ENCODE results near the gene DNM3.

Gene DNM3

DNA sequence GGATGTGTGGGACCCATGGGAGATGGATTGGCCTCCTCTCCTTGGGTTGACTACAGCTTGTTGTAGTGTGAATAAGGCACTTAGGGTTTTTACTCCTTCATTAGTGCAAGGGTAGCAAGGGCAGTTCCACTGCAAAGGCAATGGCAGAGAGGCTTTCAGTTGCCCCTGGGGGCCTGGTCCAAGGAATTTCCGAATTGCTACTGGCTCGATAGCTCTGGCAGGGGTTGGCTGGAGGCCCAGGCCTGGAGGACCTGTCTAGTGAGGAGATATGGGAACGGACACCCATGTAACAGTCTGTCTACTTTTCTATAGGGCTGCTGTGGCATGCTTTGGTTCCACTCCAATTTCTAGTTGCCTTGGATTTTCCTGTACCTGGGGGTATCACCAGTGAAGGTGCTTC lies 360.3 kb downstream of the DNM3 start:
- DNase-seq: no peak

DNA sequence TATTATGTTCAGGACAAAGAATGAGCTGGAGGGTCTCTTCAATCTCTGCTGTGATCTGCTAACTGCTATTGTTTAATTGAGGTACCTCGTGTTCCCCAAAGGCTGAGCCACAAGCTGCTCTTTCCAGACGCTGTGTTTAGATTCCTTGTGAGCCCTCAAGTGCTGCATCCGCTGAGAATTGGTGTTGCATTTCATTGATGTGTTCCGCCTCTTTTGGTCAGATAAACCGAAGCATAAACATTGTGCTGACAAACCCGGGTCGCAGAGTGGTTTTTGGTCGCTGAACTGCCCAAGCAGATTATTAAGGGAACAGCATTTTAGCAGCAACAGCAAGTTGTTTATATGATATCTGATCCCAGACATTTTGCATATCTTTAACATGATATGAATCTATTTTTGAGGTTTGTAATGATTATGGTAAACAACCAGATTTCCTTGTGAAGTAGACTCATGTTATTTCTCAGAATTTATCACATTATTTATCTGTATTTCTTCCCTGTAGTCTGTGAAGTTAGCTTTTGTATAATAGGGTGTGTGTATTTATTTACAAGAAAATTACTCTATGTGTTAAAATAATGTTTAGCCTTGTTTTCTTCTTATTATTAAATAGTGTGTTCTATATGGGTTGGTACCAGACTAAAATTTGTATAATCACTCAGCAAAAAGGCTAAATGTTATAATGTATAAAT lies 362.0 kb downstream of the DNM3 start:
- no peak for DNase-seq

DNA sequence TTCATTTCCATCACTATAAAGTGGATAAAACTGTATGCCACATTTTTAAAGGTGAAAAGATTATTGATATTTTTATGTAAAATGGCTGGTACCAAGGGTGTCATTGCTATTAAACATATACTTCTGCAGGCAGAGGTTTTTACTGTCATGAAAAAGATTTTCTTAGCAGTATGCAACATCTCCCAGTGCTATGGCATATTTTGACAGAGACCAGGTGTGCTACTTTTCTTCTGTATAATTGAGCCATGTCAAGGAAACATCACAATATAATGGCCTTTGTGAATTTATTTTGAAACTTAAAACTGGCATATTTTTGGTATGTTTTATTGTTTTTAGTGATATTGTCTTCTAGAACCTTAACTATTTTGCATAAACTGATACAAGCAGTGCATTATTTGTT lies 362.6 kb downstream of the DNM3 start:
- DNase-seq: no peak

DNA sequence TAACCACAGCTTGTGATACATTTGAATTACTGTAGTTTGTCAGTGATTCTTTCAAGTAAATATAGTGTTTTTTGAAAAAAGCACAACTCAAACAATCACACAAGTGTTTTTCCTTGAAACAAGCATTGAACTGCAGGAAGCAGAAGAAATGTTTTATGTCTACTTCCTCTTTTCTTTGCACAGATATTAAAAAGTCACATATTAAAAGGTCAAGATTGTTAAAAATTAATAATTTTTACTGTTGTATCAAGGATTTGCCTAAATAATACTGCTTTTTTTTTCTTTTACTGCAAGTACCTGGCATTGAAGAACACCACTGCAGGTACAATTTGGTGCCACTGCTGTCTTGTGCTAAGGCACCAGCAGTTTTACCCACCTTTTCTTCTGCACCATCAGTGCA lies 365.0 kb downstream of the DNM3 start:
- DNase-seq: peak; percentile 7

DNA sequence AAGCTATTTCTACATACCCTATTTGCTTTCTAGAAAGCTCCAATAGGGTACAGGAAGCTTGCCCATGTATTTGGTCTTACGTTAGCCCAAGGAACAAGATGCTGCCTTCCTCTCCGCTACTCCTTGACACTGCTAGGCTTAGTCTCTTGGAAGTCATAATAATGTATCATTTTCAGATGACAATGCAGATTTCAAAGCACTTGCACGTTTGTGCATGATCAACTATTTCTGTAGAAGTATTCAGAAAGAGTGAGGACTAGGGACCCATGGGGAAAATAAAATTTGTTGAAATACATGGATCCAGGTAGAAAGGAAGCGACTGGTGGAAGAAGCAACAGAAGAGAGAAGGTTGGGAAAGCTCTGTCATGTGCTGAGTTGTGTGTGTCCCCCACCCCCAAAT lies 367.3 kb downstream of the DNM3 start:
- no peak for DNase-seq

DNA sequence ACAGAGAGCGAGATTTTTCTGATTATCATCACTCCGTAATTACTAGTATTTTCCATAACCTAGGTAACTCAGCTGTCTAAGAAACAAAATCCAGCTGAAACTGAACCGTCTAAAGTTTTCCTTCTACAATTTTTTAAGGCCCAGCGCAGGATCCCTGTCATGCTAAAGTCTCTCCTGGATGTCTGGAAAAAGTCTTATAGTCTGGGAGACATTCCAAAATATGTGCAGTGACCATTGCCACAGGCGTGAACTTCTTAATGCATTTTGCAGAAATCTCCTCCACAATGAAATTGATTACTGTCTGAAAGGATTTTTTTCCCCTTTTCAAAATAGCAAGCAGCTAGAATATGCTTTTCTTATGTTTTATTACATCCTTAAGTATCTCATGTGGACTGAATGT lies 369.9 kb downstream of the DNM3 start:
- DNase-seq: no peak

DNA sequence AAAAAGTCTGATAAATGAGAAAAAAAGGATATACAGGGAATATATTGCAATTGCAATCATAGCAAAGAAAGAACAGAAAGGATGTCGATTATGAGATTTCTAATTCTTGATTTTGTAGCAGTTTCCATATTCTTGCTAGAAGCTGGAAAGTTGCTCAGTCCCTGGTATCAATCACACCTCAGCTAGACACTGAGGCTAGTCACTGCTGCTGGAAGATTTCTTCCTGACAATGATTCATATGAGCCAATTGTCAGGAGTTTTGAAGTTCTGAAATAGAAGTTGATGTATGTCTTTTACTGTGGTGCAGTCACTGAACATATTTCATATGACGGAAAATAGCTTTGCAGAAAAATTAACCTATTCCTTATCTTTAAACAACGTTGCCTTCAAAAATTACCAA lies 370.8 kb downstream of the DNM3 start:
- DNase-seq: no peak

DNA sequence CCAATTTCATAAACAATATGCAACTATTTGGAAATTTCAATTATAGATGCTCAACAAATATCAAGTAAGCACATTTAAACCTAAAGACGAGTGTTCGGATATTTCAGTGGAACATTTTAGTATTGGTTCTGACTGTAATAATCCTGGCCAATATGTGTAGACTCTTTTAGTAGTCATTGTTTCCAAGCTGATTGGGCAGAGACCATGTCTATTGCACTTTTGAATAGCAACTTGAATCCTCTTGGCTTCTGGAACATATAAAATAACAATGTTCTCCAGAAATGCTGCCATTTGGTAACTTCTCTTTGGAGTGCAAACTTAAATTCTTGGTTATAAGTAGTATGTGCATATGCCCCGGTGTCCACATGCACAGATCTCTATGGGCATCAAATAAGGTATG lies 373.7 kb downstream of the DNM3 start:
- DNase-seq: no peak

DNA sequence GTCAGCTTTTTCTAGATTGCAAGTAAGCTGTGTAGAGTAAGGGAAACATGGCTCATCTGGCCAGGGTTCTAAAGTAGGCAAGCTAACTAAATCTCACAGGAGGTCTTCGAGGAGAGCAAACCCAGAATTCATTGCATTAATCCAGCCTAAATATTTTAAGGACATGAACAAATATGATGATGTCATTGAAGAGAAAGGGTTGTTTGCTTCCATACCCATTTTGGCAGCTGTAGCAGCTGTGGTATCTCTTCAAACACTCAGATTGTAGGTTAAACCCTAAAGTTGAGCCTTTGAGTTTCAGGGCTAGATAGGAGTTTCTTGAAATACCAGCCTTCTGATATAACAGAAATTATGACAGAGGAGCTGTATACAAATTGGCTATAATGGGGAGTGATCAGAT lies 378.7 kb downstream of the DNM3 start:
- DNase-seq: no peak

DNA sequence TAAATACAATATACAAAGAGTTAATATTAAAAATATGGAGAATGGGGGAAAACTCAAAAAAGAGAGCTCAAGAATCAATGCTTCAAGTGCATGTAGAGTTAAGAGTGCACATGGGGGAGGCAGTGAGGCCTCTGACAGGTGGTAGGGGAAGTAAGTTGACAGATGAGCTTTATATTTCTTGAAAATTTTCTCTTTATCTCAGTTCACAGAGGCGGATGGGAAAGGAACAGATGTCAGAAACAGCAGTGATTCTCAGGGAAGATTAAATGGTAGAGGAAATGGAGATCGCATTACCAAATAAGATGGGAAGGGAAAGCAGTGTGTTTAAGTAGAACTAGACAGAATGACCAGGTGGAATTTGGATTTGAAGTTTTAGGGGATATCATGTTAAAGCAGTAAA lies 379.1 kb downstream of the DNM3 start:
- DNase-seq: no peak

DNA sequence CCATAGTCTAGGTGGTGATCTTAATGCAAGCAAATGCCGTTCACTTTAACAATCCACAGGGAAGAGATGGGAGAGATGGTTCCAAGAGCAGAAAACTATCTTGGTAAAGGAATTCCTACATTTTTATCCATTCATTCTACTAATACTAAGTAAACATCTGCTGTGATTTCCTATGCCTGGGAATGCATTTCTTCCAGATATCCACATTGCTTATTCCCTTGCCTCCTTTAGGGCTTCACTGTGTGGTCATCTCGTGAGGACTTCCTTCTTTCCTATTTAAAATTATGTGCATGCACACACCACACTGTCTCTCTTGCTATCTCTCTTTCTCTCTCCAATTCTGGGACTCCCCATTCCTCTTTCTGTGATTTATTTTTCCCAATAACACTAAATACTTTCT lies 380.1 kb downstream of the DNM3 start:
- DNase-seq: no peak

DNA sequence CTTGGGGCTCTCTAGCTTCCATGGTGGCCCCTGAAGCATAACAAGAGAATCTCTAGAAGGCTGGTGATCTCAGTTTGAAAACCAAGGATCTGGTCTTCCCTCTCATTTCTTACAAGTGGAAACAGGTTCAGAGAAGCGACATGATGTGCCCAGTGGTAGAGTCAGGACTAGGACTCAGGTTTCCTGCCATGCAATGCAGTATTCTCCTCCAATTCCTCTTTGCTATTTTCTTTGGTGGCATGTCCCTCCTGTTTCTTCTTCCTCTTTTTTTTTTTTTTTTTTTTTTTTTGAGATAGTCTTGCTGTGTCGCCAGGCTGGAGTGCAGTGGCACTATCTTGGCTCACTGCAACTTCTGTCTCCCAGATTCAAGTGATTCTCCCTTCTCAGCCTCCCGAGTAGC lies 383.6 kb downstream of the DNM3 start:
- peak; percentile 65 for DNase-seq

DNA sequence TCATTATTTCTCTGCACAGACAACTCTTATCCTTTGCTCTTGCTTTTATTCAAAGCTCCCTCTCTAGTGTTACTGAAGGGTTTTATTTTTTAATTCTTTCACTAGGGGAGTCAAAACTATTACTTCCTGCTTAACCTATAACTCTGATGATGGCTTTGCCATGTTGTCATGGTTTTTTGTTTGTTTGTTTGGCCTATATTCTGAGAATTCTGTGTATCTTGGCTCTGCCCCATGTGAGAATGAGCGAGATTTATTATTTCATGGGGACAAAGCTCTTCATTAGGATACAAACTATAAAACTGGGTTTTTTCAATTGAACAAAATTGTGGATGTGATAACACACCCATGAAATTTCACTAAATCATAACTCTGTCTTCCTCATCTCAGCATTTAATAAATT lies 388.6 kb downstream of the DNM3 start:
- no peak for DNase-seq

DNA sequence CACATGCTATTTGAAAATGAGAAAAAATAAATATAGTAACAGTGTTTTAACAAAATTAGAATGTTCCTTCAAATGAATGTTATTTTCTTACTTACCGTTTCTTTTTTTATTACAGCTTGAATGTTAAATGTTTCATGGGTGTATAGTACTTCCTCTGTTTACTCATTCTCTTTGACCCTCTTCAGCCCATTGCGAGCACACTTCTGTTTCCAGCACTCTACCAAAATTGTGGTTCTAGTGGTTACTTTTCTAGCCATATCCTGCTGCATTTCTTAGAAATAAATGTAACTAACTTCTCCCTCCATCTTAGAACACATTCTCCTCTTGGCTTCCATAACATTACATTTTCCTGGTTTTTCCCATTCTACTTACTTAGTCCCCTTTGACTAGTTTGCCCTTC lies 389.2 kb downstream of the DNM3 start:
- peak; percentile 22 for DNase-seq

DNA sequence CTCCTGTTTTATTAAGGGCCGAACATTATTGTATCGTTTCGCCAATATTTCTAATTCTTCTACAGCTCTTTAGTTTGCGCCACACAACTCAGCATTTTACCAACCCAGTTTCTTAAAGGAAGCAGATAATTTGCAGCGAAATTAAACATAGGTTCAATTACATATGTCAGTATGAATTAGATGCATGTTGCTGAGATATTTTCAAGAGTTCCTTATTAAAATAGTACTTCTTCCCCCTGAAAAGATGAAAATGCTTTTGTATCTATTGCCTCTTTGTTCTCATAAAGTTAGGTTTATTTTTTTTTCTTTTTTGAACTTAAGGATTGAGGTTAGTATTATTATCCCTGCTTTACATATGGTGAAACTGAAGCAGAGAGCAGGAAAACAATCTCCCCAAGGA lies 395.7 kb downstream of the DNM3 start:
- no peak for DNase-seq

DNA sequence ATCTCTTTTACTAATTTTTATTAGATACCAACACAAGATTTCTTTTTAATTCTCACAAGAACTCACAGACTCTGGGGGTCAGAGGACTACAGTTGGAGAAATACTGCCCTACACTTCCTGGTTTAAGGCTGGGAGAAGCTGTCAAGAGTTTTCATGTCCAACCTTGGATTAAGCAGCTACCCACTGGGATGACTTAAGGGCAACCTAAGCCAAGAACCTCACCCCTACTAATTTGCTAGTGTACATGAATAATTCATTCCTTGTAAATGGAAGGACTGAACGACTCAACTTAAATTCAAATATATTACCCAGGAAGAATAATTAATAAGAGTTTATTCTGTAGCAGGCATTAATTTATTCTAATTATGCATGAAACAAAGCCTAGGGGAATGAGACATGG lies 396.9 kb downstream of the DNM3 start:
- DNase-seq: no peak

DNA sequence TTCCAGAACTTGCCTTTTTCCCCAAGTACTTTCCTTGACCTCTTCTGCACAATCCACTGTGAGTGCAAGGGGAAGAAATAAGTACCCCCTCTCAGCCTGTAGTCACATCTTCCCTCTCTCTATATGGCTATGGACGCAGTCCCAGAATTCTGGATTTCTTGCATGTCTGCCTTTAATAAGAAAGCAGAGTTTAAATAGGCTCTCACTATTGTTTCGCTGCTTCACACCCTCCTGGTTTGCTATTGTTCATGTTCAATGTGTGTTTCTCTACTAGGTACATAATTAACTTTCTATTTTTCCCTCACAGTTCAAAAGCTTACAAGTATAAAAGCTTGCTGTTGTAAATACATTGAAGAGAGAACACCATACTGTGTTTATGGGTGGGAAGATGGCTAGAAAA lies 397.7 kb downstream of the DNM3 start:
- no peak for DNase-seq

DNA sequence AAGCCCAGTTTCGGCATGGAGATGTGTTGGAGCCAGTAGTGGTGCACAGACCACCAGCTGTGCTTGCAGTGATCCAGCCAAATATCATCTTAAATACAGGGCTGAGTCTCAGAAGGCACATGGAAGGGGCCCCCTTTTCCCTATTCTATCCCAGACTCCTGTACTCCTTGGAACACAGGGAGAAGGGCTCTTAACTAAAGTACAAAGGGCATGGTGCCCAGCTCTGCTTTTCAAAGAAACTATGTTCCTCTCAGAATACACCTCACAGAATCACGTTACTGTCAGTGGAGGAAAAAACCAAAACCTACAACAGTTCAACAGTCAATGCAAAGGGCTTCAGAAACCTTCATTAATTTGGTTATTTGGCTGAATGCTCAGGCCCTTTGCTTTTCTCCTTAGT lies 398.6 kb downstream of the DNM3 start:
- no peak for DNase-seq

DNA sequence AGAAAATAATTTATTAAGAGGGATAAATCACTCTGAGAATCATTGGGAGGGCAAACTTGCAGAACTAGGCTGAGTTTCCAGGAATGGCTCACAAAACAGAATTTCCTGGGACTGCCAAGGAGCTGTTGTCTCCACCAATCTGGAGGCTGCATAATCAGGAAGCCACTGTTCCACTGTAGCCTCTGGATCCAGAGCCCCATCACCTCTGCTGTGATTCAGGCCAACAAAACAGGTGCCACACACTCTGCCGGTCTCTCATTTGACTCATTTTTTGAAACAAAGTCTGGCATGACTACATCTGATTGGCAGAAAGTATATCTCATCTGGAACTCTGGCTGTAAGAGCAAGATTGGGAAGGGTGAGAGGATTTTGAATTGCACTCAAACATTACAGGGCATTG lies 400.2 kb downstream of the DNM3 start:
- DNase-seq: no peak

DNA sequence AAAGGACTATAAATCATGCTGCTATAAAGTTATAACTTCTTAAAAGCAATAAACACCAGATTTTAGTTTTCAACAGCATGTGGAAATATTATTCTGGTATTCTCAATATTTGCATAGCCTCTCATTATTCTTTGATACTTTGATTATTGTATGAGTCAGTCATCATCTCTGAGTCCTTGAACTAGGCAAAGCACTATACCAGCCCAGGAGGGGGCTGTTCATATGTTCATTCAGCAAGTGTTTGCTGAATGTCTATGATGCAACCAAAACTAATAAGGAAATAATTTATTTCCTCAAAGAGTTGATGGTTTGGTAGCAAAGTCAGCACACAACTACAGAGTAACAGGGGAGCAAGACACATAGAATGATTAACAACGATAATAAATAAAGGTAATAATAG lies 403.6 kb downstream of the DNM3 start:
- DNase-seq: no peak

DNA sequence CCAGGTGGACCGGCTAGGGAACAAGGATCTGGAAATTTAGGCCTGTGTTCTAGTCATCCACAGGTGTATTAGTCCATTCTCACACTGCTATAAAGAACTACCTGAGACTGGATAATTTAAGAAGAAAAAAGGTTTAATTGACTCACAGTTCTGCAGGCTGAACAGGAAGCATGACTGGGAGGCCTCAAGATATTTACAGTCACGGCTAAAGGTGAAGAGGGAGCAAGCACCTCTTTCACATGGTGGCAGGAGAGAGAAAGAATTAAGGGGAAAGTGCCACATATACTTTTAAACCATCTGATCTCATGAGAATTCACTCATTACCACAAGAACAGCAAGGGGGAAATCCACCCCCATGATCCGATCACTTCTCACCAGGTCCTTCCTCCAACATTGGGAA lies 404.5 kb downstream of the DNM3 start:
- DNase-seq: no peak

DNA sequence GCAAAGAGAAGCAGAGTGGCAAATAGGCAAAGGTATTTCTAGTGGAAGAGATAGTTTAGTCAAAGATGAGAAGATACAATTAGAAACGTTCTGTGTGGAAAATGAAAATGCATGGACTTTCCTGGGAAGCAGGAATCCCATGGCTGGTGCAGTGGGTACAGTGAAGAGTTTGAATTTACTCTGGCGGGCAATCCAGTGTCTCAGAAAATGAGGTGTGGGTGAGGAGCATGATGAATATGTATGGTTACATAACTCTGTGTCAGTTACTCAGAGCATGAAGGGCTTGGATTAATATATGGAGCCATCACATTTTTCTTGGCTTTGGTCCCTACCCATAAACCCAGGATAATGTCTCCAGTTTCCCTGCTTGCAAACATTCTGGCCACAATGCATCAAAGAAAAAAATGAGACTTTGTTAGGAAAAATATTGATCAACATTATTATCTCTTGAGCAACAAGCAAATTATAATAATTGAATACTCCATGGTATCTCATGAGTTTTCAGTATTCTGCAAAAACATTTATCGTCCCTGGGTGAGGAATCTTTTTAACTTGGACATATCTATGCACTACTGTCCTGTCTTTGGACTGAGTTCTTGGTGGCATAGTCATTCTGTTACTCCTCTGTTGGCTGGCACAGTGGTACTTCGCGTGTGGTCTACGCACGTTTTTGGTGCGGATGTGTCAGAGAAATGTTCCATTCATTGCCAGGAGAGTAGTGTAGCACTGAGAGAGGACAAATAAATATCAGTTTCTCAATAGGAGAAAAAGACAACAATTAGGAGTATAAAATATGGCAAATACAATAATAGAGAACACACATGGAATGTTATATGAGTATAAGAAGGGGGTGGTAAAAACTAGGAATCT lies 405.5 kb downstream of the DNM3 start:
- no peak for DNase-seq

DNA sequence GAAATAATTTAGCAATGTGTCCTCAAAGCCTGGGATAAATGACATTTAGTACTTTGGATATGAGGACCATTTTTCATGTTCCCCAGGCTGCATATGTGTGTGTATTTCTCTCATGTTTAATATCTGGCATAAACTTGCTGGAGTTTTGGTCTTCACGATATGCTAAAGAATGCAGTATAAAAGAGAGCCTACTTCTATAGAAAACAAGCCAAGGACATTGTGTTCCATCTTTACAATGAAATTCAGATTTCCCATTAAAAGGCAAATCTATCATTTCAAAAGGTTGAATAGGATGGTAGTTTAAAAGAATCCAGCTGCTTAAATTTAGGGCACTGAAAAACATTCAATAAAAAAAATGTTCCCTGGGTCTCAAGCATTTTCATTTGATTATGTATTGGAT lies 410.2 kb downstream of the DNM3 start:
- no peak for DNase-seq

DNA sequence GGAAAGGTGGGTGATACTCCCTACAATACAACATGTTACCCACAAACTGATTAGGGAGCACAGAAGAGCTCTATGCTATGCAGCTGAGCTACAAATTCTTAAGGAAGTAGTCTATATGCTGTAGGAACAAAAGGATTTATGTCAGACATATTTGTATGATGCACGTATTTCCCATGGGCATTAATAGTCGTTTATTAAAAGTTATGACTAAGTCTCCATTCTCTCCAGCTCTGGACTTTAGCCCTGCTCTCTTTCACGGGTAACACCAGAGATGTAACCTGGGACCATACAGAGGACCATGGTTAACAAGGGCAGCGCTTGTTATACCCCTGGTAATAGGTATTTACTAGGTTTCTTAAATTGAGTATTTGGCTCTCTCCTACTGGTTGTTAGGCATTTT lies 411.0 kb downstream of the DNM3 start:
- DNase-seq: no peak

DNA sequence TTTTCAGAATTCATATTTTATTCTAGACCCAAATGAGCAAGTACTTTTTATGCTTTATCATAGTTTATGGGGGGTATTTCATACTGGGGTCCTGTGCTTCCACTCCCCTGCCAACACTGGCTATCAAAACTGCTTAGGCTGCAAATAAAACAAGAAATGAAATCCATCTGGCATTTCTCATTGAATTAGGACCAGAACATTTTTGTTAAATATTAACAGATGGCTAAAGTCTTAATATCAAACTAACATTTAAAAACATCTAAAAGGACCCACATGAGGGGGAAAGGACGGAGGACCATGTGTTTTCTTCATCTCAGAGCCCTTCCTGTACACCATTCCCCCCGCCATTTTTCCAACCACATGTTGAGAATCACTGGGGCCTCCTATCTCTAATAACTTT lies 411.7 kb downstream of the DNM3 start:
- no peak for DNase-seq
